Prostate gland (tissue), 2 donors: Measurements from ENCODE around the gene C6orf89.

ENCODE experiments used
- CTCF ChIP-seq, 4 experiments: fragments of 200-600 bp in 2 of 4; fragments of 450-650 bp in 2 of 4; sonication (generic) in 2 of 4; IDR thresholded peaks; 1 replicate in 3 of 4; 2 replicates in 1 of 4; pipeline ENCODE4 v1.5.1; 2016 to 2019; ENCODE audit warnings: antibody characterized with exemption in 4 of 4, mild to moderate bottlenecking in 2 of 4, moderate library complexity in 2 of 4
- POLR2A ChIP-seq: fragments of 450-650 bp; IDR thresholded peaks from one replicate; pipeline ENCODE4 v1.6.1; 2016; ENCODE audit warnings: antibody characterized with exemption, mild to moderate bottlenecking
- POLR2AphosphoS5 ChIP-seq: sonication (generic); formaldehyde crosslinking; IDR thresholded peaks from one replicate; pipeline ENCODE4 v1.6.1; 2017; ENCODE audit warnings: antibody characterized with exemption

GRCh38 chr6:36873612-36874442, 11.9 kb upstream of the C6orf89 start:
- TF ChIP-seq CTCF (IDR thresholded peaks at IDR 0.05) (peak in 1 of 4 experiments; percentile 16), POLR2AphosphoS5 (no peak), POLR2A (no peak)
